Suppressor macrophage treated with lipopolysaccharide for 4 hours (primary cell): ENCODE results near the gene ENO2.

ENCODE experiments used
- DNase-seq: peaks from one replicate; pipeline ENCODE4 v3.0.0-alpha.2; 2020

The ENO2 gene

DNA sequence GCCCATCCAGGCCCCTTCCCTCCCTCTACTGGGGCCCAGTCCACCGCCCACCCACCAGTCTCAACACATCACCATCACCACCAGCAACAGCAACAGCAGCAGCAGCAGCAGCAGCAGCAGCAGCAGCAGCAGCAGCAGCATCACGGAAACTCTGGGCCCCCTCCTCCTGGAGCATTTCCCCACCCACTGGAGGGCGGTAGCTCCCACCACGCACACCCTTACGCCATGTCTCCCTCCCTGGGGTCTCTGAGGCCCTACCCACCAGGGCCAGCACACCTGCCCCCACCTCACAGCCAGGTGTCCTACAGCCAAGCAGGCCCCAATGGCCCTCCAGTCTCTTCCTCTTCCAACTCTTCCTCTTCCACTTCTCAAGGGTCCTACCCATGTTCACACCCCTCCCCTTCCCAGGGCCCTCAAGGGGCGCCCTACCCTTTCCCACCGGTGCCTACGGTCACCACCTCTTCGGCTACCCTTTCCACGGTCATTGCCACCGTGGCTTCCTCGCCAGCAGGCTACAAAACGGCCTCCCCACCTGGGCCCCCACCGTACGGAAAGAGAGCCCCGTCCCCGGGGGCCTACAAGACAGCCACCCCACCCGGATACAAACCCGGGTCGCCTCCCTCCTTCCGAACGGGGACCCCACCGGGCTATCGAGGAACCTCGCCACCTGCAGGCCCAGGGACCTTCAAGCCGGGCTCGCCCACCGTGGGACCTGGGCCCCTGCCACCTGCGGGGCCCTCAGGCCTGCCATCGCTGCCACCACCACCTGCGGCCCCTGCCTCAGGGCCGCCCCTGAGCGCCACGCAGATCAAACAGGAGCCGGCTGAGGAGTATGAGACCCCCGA lies 22.5 kb downstream of the ENO2 start:
- no peak for DNase-seq

DNA sequence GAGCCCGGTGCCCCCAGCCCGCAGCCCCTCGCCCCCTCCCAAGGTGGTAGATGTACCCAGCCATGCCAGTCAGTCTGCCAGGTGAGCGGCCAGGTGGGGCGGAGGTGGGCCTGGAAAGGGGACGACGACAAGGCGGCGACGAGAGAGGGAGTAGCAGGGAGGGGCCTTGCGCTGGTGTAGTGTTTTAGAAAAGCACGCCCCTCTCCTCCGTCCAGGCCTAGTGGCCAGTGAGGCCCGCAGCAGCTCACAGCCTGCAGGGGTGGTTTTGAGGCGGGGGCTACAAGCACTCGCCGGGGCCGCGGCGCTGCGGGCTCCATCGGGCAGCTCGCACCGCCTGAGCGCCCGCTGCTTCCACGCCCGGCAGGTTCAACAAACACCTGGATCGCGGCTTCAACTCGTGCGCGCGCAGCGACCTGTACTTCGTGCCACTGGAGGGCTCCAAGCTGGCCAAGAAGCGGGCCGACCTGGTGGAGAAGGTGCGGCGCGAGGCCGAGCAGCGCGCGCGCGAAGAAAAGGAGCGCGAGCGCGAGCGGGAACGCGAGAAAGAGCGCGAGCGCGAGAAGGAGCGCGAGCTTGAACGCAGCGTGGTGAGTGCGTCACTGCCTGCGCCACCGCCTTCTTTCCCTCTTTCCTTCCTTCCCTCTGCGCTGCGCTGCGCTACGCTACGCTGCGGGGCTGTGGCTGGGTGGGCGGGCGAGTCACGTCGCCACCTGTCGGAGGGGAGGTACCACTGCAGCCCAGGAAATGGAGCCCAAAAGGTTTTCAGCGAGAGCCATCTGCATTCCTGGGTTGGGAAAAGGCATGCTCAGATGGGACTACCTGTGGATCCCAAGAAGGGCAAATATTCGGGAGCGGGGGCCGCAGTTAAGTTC lies 23.3 kb downstream of the ENO2 start:
- peak; percentile 95 for DNase-seq

GRCh38 chr12:6938353-6939190 lies 24.2 kb downstream of the ENO2 start:
- DNase-seq: no peak

- DNase-seq: no peak
Measured at GRCh38 chr12:6939191-6939540, 24.8 kb downstream of the ENO2 start.

- no peak for DNase-seq
Measured at GRCh38 chr12:6941267-6941666, 26.9 kb downstream of the ENO2 start.

- DNase-seq: no peak
Measured at GRCh38 chr12:6941782-6942181, 27.4 kb downstream of the ENO2 start.

DNA sequence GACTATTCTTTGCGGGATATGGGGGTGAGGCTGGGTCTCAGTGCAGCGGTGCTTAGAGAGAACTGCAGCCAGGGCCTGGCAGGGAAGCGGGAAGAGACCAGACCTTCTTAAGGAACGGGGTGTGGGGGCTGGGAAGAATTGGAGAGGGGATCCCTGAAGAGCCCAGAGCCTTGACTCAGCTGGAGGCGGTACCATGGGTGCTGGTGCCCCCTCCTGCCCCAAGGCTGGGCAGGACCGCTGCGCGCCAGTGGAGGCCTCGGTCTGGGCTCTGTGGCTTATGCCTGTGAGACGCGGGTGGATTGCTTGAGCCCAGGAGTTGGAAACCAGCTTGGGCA lies 27.9 kb downstream of the ENO2 start:
- no peak for DNase-seq

GRCh38 chr12:6943389-6943721 lies 29.0 kb downstream of the ENO2 start:
- DNase-seq: peak; percentile 88

- peak; percentile 94 for DNase-seq
Measured at GRCh38 chr12:6943722-6944380, 29.5 kb downstream of the ENO2 start, which contains the start of the genes C12orf57 and RNU7-1. Gene C12orf57 (plus strand): TSS chr12:6944022. CDS start chr12:6944122, 100 bp downstream. Gene RNU7-1 (plus strand): TSS chr12:6943816.

DNA sequence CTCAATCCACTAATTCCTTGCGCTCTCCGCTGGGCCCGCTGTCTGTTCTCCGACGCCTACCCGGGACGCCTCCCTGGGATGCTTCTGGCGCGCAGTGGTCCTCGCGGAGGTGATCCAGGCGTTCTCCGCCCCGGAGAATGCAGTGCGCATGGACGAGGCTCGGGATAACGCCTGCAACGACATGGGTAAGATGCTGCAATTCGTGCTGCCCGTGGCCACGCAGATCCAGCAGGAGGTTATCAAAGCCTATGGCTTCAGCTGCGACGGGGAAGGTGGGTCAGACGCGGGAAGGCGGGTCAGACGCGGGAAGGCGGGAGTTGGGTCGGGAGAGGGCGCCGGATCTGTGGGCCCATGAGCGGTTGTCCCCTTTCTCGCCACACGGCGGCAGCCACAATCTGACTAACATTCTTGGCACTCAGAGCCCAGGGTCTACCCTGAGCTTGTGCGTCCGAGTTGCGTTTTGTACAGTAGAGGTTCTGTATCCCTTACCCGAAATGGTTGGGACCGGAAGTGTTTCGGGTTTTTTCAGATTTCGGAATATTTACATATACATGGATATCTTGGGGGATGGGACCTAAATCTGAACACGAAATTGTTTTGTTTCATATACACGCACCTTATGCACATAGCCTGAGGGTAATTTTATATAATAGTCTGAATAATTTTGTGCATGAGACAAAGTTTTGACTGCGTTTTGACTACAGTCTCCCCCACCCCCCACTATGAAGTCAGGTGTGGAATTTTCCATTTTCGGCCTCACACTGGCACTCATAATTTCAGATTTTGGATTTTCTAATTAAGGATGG lies 30.2 kb downstream of the ENO2 start:
- peak; percentile 93 for DNase-seq

DNA sequence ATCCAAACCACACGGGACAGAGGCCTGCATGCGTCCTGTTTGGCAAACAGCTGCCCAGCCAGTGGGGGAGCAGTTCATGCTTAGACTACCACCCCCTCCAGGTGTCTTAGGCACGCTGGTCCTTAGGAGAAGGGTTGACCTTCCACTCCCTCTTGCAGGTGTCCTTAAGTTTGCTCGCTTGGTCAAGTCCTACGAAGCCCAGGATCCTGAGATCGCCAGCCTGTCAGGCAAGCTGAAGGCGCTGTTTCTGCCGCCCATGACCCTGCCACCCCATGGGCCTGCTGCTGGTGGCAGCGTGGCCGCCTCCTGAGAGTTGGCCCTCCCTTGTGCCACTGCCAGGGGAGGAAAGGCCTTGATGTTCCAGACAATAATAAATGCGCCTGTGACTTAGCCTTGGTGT lies 31.2 kb downstream of the ENO2 start:
- DNase-seq: no peak

GRCh38 chr12:6946033-6946919 lies 31.9 kb downstream of the ENO2 start:
- peak; percentile 57 for DNase-seq

- DNase-seq: no peak
Measured at GRCh38 chr12:6946920-6947374, 32.6 kb downstream of the ENO2 start.

DNA sequence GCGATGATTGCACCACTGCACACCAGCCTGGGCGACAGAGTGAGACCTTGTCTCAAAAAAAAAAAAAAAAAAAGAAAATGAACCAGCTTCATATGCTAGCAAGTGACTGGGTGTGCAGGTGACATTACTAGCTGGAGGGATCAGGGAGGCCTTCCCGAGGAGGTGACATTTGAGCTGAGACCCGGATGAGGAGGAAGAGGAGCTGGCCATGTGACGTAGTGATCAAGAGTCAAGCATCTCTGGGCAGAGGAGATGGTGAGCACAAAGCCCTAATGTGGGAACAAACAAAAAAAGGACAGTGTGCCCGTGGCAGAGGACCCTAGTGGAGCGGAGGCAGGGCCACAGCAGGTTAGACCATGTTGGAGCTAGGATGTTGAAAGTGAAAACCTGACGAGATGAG lies 33.2 kb downstream of the ENO2 start:
- no peak for DNase-seq

- DNase-seq: peak; percentile 85
Measured at GRCh38 chr12:6948873-6949594, 34.7 kb downstream of the ENO2 start.

DNA sequence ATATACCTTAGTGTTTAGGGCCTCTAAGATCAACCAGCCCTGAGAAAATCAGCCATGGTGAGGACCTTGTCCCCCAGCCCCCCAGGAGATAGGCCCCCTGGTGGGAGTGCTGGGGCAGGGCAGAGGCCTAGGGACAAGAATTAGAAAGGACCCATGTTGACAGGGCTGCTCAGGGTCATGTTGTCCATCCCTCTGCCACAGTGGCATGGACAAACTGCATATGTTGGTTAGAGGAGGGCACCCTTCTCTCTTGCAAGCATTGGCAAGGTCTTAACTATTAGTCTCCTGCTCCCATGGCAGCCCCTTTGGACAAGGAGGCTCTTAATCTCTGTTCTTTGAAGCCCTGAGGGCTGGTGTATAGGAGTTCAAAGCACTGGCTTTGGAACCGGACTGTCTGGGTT lies 36.0 kb downstream of the ENO2 start:
- no peak for DNase-seq

- peak; percentile 85 for DNase-seq
Measured at GRCh38 chr12:6950811-6951540, 36.6 kb downstream of the ENO2 start, which contains the start of gene PTPN6. Gene PTPN6 (plus strand): TSS chr12:6951356. CDS start chr12:6951513, 157 bp downstream.

- DNase-seq: no peak
Measured at GRCh38 chr12:6951551-6952120, 37.3 kb downstream of the ENO2 start.
